ENCODE results near the gene OR52W1.
"Not testable (repeated sequence)": the region's sequence is repeated elsewhere in the genome, so short reads cannot be mapped to it uniquely, and the experiment has no call there.

Gene OR52W1

DNA sequence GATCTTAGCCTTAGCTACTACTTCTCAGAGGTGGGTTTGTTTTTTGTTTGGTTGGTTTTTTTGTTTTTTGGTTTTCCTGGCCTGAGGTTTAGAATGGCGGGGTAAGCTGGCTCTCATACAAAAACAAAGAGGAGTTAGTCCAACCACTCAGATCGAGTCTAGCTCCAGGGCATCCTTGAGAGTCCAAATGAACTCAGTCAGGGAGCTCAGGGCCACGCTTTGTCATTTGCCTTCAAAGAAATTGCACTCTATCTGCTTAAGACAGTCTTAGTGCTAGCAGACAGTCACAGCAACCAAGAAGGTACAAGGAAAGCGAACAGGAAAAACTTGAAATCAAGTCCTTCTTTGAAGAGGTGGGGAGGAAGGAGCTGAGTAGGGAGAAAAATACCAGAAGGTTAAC, 17.5 kb downstream of the OR52W1 start:
- no peak for DNase-seq (ENCODE audit: low read depth, low spot score)

DNA sequence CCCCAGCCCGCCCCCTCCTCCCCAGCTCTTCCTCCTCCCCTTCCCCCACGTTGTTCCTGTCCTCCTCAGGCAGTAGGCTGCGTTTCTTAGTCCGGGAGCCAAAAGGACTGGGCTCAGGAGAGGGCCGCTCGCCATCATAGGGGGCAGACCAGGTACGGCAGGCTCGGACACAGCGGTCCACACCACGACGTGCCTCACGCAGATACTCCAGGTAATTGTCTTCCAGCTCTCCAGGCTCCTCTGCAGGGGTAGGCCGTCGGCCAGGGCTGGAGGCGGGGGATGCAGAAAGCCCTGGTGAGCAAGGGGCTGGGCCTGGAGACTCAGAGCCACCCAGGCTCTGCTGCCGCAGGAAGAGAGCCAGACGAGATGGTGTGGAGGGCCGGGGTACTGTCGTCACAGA, 18.7 kb downstream of the OR52W1 start:
- no peak for DNase-seq (ENCODE audit: low read depth, low spot score)

GRCh38 chr11:6219359-6219758, 20.3 kb downstream of the OR52W1 start:
- DNase-seq (ENCODE audit: low read depth, low spot score): peak; percentile 32

GRCh38 chr11:6223854-6224253, 24.8 kb downstream of the OR52W1 start:
- DNase-seq (ENCODE audit: low read depth, low spot score): no peak

DNA sequence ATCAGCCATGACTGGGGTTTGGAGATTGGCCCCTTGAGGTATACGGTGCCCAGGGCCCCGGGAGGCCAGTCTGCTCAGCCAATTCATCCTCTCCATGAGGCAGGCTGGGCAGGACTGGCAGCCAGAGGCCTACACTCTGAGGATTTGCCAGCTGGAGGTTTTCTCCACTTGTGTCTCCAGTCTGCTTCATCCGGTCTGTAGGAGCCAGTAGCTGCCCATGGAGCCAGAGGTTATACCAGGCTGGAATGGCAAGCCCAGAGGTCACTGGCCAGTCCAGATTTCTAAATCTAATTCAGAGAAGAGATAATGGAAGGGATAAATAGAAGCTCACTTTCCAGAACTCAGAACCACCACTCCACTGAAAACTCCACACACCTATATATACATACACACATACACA, 25.4 kb downstream of the OR52W1 start:
- DNase-seq (ENCODE audit: low read depth, low spot score): no peak

DNA sequence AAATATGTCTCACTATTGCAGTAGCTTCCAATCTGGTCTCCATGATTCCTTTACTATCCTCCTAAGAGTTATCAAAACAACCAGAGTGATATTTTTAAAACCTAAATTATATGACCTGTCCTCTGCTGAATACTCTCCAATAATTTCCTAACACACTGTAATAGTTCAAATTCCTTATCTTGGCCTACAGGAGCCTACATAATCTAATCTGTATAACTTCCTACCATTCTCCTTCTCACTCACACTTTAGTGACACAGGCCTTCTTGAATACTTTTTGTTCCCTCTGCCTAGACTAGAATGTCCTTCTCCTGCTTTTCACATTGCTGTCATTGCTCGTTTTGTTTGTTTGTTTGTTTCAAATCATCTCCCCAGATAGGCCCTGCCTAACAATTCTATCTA, 26.0 kb downstream of the OR52W1 start:
- no peak for DNase-seq (ENCODE audit: low read depth, low spot score)

GRCh38 chr11:6225896-6226295, 26.9 kb downstream of the OR52W1 start:
- no peak for DNase-seq (ENCODE audit: low read depth, low spot score)

DNA sequence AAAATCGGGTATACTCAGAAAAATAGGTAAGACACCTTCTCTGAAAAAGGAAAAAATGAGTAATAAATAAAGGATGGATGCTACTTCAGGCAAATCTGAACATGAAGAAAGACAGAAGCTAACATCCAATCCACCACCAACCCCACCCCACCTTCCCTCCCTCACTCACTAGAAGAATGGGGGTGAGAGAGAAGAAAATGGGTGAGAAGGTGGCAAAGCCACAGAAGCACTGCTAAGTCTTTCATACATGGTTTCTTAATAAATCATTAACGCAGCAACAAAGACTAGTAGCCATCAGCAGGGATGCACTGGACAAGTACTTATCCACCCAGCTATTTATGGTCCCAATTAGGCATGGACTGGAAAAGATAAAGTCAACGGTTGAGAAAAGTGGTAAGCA, 29.5 kb downstream of the OR52W1 start:
- DNase-seq (ENCODE audit: low read depth, low spot score): no peak

GRCh38 chr11:6229911-6230310, 30.9 kb downstream of the OR52W1 start:
- DNase-seq (ENCODE audit: low read depth, low spot score): no peak

GRCh38 chr11:6232899-6233298, 33.9 kb downstream of the OR52W1 start:
- no peak for DNase-seq (ENCODE audit: low read depth, low spot score)

- no peak for DNase-seq (ENCODE audit: low read depth, low spot score)
Observed at GRCh38 chr11:6233984-6234386, 35.0 kb downstream of the OR52W1 start.

DNA sequence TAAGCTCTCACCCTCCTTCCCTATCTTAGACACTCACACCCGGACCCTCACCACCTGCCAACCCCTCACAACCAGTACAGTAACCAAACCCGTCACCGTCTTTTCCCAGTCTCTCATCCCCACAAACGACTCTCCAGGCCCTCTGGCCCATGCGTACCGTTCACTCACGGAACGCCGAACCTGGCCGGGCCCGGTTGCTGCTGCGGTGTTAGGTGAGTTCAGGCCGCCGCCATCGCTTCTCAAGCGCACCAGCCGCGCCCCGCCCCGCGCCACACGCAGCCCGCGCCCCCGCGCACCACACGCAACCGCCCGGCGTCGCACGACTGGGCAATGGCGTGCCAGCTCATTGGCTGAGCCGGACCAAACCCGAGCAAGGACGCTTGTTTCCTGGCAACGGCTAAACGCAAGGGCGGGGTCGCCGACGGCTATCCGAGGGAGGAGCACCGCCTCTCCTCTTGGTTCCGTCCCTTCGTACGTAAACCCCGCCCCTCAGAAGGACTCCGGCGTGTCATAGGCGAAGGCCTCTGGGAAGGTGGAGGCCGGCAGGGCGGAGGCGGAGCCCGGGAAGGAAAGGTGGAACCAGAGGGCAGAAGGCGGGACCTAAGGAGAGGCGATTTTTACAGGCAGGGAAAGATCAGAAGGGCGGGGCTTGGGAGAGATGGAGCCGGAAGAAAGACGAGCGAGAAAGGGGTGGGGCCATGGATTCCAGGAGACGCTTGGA, 35.5 kb downstream of the OR52W1 start, which contains the start of gene FHIP1B:
Gene FHIP1B, minus strand, starts transcription at position 250 of the 721 bp plus-strand sequence. CDS start 10,120 bp downstream, outside the sequence.
- DNase-seq (ENCODE audit: low read depth, low spot score): peak; percentile 99

DNA sequence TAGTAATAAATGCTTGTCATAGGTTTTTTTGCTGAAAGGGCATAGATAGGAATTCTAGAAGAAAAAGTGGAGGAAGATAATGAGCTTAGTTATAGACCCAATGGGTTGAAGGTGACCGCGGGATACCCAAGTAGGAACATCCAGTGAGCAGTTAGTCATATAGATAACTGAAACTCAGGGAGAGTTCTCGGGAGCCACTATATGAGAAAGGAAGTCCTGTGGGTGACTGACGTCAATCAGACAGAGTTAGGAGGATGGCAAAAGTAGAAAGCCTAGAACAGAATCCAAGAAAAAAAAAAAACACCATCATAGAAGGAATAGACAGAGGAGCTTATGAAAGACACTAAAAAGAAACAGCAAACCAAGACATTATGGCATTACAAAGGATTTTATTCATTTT, 38.2 kb downstream of the OR52W1 start:
- no peak for DNase-seq (ENCODE audit: low read depth, low spot score)

GRCh38 chr11:6237761-6238302, 38.8 kb downstream of the OR52W1 start:
- DNase-seq (ENCODE audit: low read depth, low spot score): no peak

DNA sequence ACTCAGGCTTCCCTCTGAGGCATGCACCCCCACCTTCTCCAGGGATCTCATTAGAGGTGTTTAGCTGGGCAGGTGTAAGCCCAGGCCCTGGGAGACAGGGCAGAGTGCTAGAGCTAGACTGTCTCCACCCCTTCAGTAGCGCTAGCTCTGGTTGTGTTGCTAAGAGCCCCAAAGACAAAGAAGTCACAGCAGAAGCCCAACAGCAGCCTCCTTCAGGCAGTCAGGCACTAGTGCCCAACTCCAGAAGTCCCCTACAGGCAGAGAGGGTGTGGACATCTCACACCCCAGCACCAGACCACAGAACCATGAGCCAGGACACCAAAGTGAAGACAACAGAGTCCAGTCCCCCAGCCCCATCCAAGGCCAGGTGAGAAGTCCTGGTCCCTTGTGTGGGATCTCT, 39.9 kb downstream of the OR52W1 start, which contains the start of gene CNGA4:
Gene CNGA4, plus strand, starts transcription at position 188 of the 400 bp plus-strand sequence. Its CDS starts 118 bp downstream, at position 306.
- DNase-seq (ENCODE audit: low read depth, low spot score): no peak

- DNase-seq (ENCODE audit: low read depth, low spot score): no peak
Observed at GRCh38 chr11:6240139-6240538, 41.1 kb downstream of the OR52W1 start.

DNA sequence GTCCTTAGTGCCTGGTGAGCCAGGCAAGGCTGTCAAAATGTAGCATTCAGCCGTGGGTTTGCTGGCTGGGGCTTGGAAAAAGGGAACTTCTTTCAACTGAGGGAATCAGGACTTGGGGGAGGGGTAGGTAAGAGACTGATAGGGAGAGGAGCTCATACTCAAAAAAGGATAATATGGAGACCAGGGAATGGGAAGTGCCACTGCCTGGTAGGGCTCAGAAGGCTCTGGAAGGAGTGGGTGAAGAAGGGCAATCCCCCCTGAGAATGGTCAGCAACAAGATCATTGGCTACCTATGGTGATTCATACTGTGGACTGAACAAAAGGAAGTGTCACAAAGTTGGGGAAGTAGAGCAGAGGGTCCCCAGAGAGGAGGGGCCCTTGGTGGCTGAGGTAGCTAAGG, 41.8 kb downstream of the OR52W1 start:
- DNase-seq (ENCODE audit: low read depth, low spot score): no peak

DNA sequence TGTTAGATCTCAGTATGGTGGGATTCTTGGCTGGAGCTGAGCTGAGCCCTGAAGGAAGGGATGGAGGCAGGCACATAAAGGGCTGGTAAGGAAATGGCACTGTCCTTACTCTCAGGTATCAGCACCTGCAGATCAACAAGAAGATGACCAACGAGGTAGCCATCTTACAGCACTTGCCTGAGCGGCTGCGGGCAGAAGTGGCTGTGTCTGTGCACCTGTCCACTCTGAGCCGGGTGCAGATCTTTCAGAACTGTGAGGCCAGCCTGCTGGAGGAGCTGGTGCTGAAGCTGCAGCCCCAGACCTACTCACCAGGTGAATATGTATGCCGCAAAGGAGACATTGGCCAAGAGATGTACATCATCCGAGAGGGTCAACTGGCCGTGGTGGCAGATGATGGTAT, 42.3 kb downstream of the OR52W1 start:
- no peak for DNase-seq (ENCODE audit: low read depth, low spot score)

- no peak for DNase-seq (ENCODE audit: low read depth, low spot score)
Observed at GRCh38 chr11:6245536-6245935, 46.5 kb downstream of the OR52W1 start.

GRCh38 chr11:6248248-6248647, 49.2 kb downstream of the OR52W1 start:
- no peak for DNase-seq (ENCODE audit: low read depth, low spot score)

GRCh38 chr11:6248897-6249296, 49.9 kb downstream of the OR52W1 start:
- not testable (repeated sequence) for DNase-seq (ENCODE audit: low read depth, low spot score)
